LNCaP clone FGC (cell line): Measurements from ENCODE around the gene STK39.
A peak's percentile ranks its signal among the peaks of the same experiment; 100 is the strongest.

Experiments
- DNase-seq: peaks from one replicate; pipeline ENCODE4 v3.0.0-alpha.2; 2011; ENCODE audit warnings: low read depth
- H3K4me3 ChIP-seq: 2 replicates; pipeline ENCODE4 v1.5.1; 2011; ENCODE audit warnings: mild to moderate bottlenecking, low read depth, low read length, control low read depth
- TF ChIP-seq, protein P1 (sequence below): IDR thresholded peaks from 2 replicates; pipeline ENCODE4 v1.5.1; 2012; ENCODE audit warnings: mild to moderate bottlenecking; ENCODE audit not compliant: control insufficient read depth, insufficient read depth; ENCODE audit errors: extremely low read depth

Gene STK39

GRCh38 chr2:167943897-167944296 is 303.5 kb downstream of the STK39 start:
- peak; percentile 63 for DNase-seq
- no peak overlapping the region for H3K4me3 ChIP-seq
- TF ChIP-seq, protein P1, sequence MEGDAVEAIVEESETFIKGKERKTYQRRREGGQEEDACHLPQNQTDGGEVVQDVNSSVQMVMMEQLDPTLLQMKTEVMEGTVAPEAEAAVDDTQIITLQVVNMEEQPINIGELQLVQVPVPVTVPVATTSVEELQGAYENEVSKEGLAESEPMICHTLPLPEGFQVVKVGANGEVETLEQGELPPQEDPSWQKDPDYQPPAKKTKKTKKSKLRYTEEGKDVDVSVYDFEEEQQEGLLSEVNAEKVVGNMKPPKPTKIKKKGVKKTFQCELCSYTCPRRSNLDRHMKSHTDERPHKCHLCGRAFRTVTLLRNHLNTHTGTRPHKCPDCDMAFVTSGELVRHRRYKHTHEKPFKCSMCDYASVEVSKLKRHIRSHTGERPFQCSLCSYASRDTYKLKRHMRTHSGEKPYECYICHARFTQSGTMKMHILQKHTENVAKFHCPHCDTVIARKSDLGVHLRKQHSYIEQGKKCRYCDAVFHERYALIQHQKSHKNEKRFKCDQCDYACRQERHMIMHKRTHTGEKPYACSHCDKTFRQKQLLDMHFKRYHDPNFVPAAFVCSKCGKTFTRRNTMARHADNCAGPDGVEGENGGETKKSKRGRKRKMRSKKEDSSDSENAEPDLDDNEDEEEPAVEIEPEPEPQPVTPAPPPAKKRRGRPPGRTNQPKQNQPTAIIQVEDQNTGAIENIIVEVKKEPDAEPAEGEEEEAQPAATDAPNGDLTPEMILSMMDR = no peak

GRCh38 chr2:167943368-167943767 is 304.0 kb downstream of the STK39 start:
- TF ChIP-seq, protein P1 = no peak
- no peak for DNase-seq
- no peak overlapping the region for H3K4me3 ChIP-seq

DNA sequence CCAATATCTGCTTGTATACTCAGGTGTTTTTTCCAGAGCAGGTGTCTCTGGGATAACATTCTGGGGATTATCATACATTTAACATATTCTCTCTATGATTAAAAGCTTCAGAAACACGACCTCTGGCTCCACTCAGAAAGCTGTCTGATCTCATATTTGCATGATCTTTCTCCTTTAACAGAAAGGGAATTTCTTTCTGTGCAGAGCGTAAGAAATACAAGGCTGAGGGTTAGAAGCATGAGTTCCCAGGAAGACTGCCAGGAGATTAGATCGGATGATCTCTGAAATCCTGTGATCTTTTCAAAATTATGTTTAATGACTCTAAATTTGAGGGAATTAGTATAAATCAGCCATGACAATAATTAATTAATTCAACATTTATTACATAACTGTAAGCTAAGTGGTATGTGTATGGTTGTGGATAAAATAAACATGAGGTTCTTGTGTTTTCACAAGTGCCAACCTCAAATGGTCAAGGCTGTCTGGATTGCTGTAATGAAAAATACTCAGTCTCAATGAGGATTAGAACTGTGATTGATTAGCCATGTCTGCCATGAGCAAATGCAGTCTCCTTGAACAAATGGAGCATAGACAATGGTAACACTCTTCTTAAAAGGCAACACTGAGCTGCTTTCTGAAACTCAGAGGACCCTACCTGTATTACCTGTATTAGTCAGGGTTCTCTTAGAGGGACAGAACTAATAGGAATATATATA is 304.9 kb downstream of the STK39 start:
- H3K4me3 ChIP-seq = no peak overlapping the region
- TF ChIP-seq, protein P1 = no peak
- no peak for DNase-seq

DNA sequence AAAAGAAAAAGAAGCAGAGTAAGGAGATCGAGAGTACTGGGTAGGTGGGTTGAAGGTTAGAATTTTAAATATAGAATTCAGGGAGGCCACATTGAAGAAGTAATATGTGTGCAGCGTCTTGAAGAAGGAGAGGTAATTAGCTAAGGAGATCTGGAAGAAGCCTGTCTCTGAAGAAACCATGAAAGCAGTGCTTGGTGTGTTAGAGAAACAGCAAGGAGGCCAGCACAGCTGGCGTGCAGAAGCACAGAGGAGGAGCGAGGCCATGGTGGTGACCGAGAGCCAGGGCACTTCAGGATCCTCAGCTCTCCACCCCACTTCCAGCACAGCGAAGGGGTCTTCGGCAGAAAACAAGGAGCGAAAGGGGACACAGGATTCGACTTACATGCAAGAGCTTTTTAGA is 305.8 kb downstream of the STK39 start:
- no peak for DNase-seq
- TF ChIP-seq, protein P1 = no peak
- no peak overlapping the region for H3K4me3 ChIP-seq

- no peak overlapping the region for H3K4me3 ChIP-seq
- TF ChIP-seq, protein P1 = no peak
These were observed 306.5 kb downstream of the STK39 start for GRCh38 chr2:167940734-167941507.

DNA sequence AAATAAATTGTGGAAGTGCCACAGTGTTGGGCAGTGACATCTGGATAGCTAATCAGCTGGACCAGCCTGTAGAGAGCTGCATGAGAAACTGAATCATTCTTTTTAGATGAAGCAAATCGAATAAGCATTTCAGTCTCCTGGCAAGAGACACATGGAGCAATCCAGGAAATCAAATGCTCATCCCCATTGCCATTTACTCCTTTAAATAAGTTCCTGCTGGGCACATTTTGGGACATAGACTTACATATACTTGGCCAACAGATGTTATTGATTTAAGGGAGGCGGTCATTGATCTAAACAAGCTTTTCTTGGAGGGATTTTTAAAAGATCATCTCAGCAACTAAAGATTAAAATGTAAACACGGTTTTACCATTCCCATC is 307.1 kb downstream of the STK39 start:
- TF ChIP-seq, protein P1 = no peak
- DNase-seq = no peak
- H3K4me3 ChIP-seq = no peak overlapping the region

More at GRCh38 chr2:167940734-167941507, 306.5 kb downstream of the STK39 start:
- DNase-seq = no peak
